B cell (primary cell): ENCODE results near the gene RGS1. TPM values are rescaled to one million over a fixed set of nuclear protein-coding genes. Genes with fewer than 3 reads are reported as not detected.
A peak's percentile ranks its signal among the peaks of the same experiment; 100 is the strongest.

ENCODE experiments used
- ATAC-seq: fragments of 200-7000 bp; cut with Tn5 transposase; one replicate; pipeline ENCODE4 v1.10.0; 2021; ENCODE audit warnings: low read depth, mild to moderate bottlenecking, moderate number of reproducible peaks, moderate library complexity
- CTCF ChIA-PET: fragments of 350-600 bp; sonication (Branson Sonifier 250); formaldehyde crosslinking; loops from one replicate; lab custom pipeline; 2021; ENCODE audit warnings: antibody characterized with exemption, inconsistent platforms; lab: Charles Lee
- POLR2A ChIA-PET: fragments of 350-600 bp; sonication (Branson Sonifier 250); formaldehyde crosslinking; loops from one replicate; lab custom pipeline; 2021; ENCODE audit warnings: antibody characterized with exemption; lab: Charles Lee
- DNase-seq: peaks from one replicate; pipeline ENCODE4 v3.0.0; 2013
- H2AFZ ChIP-seq: 2 replicates; pipeline ENCODE4 v1.6.1; 2012; ENCODE audit warnings: mild to moderate bottlenecking, low read depth, low read length; ENCODE audit not compliant: insufficient read depth, poor library complexity, severe bottlenecking
- H3K27ac ChIP-seq, 2 donors: 1 replicate in 1 of 2; 2 replicates in 1 of 2; pipeline ENCODE4 v1.5.1; 2012 to 2013; ENCODE audit warnings: low read length in 2 of 2, mild to moderate bottlenecking in 2 of 2, moderate library complexity in 1 of 2
- H3K27me3 ChIP-seq, 4 experiments: fragments of 200-600 bp in 1 of 4; sonication (generic) in 1 of 4; replicated peaks in 1 of 4; 1 replicate in 2 of 4; 2 replicates in 2 of 4; pipeline versions ENCODE4 v1.6.1 to v1.7.0; 2013 to 2016; ENCODE audit warnings: low read length in 3 of 4, mild to moderate bottlenecking in 2 of 4, mixed read lengths in 1 of 4, moderate library complexity in 1 of 4; ENCODE audit not compliant: insufficient read depth in 4 of 4, control insufficient read depth in 3 of 4; ENCODE audit errors: control extremely low read depth in 1 of 4
- H3K36me3 ChIP-seq, 2 experiments: replicated peaks in 1 of 2; 1 replicate in 1 of 2; 2 replicates in 1 of 2; pipeline versions ENCODE4 v1.6.1 to v1.7.1; 2013; ENCODE audit warnings: low read length in 1 of 2; ENCODE audit not compliant: insufficient read depth in 2 of 2, control insufficient read depth in 1 of 2; ENCODE audit errors: control extremely low read depth in 1 of 2, extremely low read depth in 1 of 2
- H3K4me1 ChIP-seq, 2 donors: fragments of 200-600 bp in 1 of 2; sonication (generic) in 1 of 2; 1 replicate in 1 of 2; 2 replicates in 1 of 2; pipeline versions ENCODE4 v1.5.1 to v1.6.1; 2013 to 2017; ENCODE audit warnings: low read length in 2 of 2; ENCODE audit not compliant: control insufficient read depth in 2 of 2, insufficient read depth in 2 of 2
- H3K4me2 ChIP-seq: replicated peaks from 2 replicates; pipeline ENCODE3; 2012; ENCODE audit warnings: mild to moderate bottlenecking, low read depth, low read length; ENCODE audit not compliant: poor library complexity, severe bottlenecking
- H3K4me3 ChIP-seq, 5 experiments: fragments of 200-600 bp in 1 of 5; sonication (generic) in 1 of 5; 1 replicate in 3 of 5; 2 replicates in 2 of 5; pipeline versions ENCODE4 v1.5.1 to v1.7.0; 2011 to 2016; ENCODE audit warnings: low read length in 4 of 5, mild to moderate bottlenecking in 4 of 5, low read depth in 2 of 5, control low read depth in 1 of 5, moderate library complexity in 1 of 5; ENCODE audit not compliant: insufficient read depth in 1 of 5; ENCODE audit errors: control extremely low read depth in 1 of 5, extremely low read depth in 1 of 5
- H3K79me2 ChIP-seq: fragments of 200-600 bp; sonication (generic); one replicate; pipeline ENCODE4 v1.6.0; 2016; ENCODE audit warnings: low read length; ENCODE audit not compliant: control insufficient read depth, insufficient read depth
- H3K9ac ChIP-seq: fragments of 200-600 bp; sonication (generic); 2 replicates; pipeline ENCODE4 v1.6.1; 2017; ENCODE audit warnings: mild to moderate bottlenecking, low read length, moderate library complexity
- H3K9me3 ChIP-seq, 3 donors: one replicate each; pipeline versions ENCODE4 v1.6.1 to v1.7.1; 2013; ENCODE audit warnings: low read length in 2 of 3; ENCODE audit not compliant: control insufficient read depth in 2 of 3, insufficient read depth in 1 of 3; ENCODE audit errors: control extremely low read depth in 1 of 3
- H4K20me1 ChIP-seq: 2 replicates; pipeline ENCODE4 v1.6.0; 2012; ENCODE audit warnings: mild to moderate bottlenecking, low read length; ENCODE audit not compliant: insufficient read depth, control insufficient read depth, poor library complexity, severe bottlenecking
- H3K27ac Mint-ChIP-seq: one replicate; pipeline ENCODE4 v1.8.0; 2021; ENCODE audit warnings: mixed read lengths
- H3K27me3 Mint-ChIP-seq: one replicate; pipeline ENCODE4 v1.8.0; 2021; ENCODE audit warnings: mixed read lengths
- H3K4me1 Mint-ChIP-seq: one replicate; pipeline ENCODE4 v1.8.0; 2021; ENCODE audit warnings: mixed read lengths
- H3K4me3 Mint-ChIP-seq: one replicate; pipeline ENCODE4 v1.8.0; 2021; ENCODE audit warnings: mixed read lengths
- H3K9me3 Mint-ChIP-seq: one replicate; pipeline ENCODE4 v1.8.0; 2022; ENCODE audit warnings: mixed read lengths; ENCODE audit not compliant: insufficient read depth
- EZH2 ChIP-seq: IDR thresholded peaks from 2 replicates; pipeline ENCODE4 v1.6.1; 2012; ENCODE audit warnings: borderline replicate concordance, low read depth, mild to moderate bottlenecking, moderate library complexity, low read length; ENCODE audit not compliant: insufficient read depth, poor library complexity, severe bottlenecking
- WGBS: methylation state at CpG from one replicate; pipeline ENCODE4 v1.1.5; 2013; ENCODE audit warnings: missing lambda C conversion rate; ENCODE audit not compliant: insufficient coverage; 5-methylcytosine and 5-hydroxymethylcytosine counted together
- intact Hi-C: fragments of 100-400 bp; cut with micrococcal nuclease; formaldehyde crosslinking; loops from one replicate; pipeline ENCODE4 v1.10.0; 2022
- polyA plus RNA-seq: library from polyadenylated mRNA; depleted of rRNA; stranded (reverse); fragments of >200 nt; gene quantifications from 2 replicates; pipeline ENCODE4 v1.2.3, GENCODE V29; 2012
- total RNA-seq, 2 donors: library from RNA; stranded (reverse); fragments of 120-200 nt in 1 of 2; gene quantifications; 1 replicate in 1 of 2; 2 replicates in 1 of 2; pipeline versions ENCODE4 v1.2.3 to v1.2.4, GENCODE V29; 2013 to 2022
- TF ChIP-seq, protein P1 (sequence below): fragments of 200-600 bp; IDR thresholded peaks from one replicate; pipeline ENCODE4 v1.8.0; 2022; ENCODE audit warnings: antibody characterized with exemption, mild to moderate bottlenecking

RGS1 gene
- total and polyA plus RNA-seq, 2 donors (not counting 1 experiment from before 2014, with no cell fraction given) = 154 to 180 TPM

DNA sequence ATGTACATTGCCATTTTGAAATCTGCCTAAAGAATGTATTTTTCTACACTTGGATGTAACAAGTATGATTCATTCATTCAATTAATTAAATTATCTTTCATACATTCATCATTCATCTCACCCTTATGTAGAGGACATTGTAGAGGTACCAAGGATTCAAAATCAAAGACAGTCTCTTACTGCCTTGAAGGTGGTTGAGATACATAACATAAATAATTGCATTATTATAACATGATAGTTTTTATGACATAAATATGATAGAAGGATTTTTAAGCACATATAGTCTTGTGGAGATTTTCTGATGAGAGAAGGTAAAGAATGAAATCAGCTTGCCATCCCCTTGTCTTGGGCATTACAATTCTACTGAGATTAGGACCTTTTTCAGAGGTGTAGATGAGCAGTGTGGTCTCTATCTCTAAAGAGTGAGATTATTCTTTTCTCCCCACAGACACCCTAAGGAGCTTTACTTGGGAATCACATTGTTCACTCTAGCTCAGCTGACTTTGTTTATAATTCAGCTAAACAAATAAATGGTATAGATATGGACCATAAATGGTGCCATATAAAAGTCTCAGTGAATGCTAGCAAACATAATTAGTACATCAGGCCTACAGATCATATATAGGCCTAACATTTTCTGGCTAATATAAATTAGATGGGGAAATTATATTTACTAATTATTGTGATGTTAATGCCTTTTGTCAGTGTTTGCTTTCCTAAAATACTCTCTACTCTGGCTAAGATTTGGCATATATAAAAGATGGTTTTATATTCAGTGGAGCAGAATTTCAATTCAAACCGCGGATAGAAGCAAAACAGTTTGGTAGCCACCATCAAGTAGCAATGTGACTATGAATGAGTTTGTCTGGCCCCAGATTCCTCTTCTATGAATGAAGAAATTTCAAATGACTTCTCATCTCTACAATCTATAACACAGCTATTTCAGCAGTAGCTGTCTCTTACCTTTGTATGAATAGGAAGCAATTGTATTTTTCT lies 1.9 kb downstream of the RGS1 start:
- Histone ChIP-seq H3K9me3 (no peaks in the 10 kb centered on the region), H3K27me3 (peaks cover 0 to 5% (median 0%) of the 10 kb centered on the region in 4 experiments), H3K4me3 (no peak overlapping the region), H3K36me3 (no peaks in the 10 kb centered on the region), H4K20me1 (no peaks in the 10 kb centered on the region), H3K9ac (no peak overlapping the region), H3K79me2 (no peaks in the 10 kb centered on the region), H2AFZ (no peak overlapping the region), H3K27ac (no peak overlapping the region), H3K4me2 (no peak overlapping the region), H3K4me1 (peaks cover 14 to 17% of the 10 kb centered on the region in 2 donors)
- intact Hi-C loops = no loop called here
- H3K27ac Mint-ChIP-seq = no peak overlapping the region
- H3K27me3 Mint-ChIP-seq = no peaks in the 10 kb centered on the region
- peak overlapping the region; percentile 93 for H3K4me3 Mint-ChIP-seq
- H3K4me1 Mint-ChIP-seq = peaks cover 57% of the 10 kb centered on the region
- ChIA-PET POLR2A (interaction anchor here (0.6 to 1.2 kb wide), 3 partner anchors 10 to 61 kb away, joined by 3 to 5 read pairs (median 4); no protein-coding TSS in a partner anchor), CTCF (interaction anchor here (0.9 to 12.5 kb wide), 10 partner anchors 14 to 230 kb away, joined by 3 to 188 read pairs (median 12); no protein-coding TSS in a partner anchor)
- ATAC-seq (no peak), DNase-seq (no peak)
- no CpG with 5 or more reads among the region's 2 CpGs for WGBS
- no peaks in the 10 kb centered on the region for H3K9me3 Mint-ChIP-seq
- TF ChIP-seq, protein P1, sequence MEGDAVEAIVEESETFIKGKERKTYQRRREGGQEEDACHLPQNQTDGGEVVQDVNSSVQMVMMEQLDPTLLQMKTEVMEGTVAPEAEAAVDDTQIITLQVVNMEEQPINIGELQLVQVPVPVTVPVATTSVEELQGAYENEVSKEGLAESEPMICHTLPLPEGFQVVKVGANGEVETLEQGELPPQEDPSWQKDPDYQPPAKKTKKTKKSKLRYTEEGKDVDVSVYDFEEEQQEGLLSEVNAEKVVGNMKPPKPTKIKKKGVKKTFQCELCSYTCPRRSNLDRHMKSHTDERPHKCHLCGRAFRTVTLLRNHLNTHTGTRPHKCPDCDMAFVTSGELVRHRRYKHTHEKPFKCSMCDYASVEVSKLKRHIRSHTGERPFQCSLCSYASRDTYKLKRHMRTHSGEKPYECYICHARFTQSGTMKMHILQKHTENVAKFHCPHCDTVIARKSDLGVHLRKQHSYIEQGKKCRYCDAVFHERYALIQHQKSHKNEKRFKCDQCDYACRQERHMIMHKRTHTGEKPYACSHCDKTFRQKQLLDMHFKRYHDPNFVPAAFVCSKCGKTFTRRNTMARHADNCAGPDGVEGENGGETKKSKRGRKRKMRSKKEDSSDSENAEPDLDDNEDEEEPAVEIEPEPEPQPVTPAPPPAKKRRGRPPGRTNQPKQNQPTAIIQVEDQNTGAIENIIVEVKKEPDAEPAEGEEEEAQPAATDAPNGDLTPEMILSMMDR = no peak
- TF ChIP-seq EZH2 = no peak
